ENCODE data around the gene CYB561D1. TPM values are rescaled to one million over a fixed set of nuclear protein-coding genes. Genes with fewer than 3 reads are reported as not detected.

Gene CYB561D1
- total RNA-seq, 1 experiment from 2014 or later: 8.0 TPM

GRCh38 chr1:109479901-109480300, 14.0 kb upstream of the CYB561D1 start:
- no peak for DNase-seq (ENCODE audit: low read depth)

GRCh38 chr1:109481646-109482045, 12.2 kb upstream of the CYB561D1 start:
- no peak for DNase-seq (ENCODE audit: low read depth)

- no peak for DNase-seq (ENCODE audit: low read depth)
Observed at GRCh38 chr1:109482242-109482641, 11.7 kb upstream of the CYB561D1 start.

GRCh38 chr1:109482791-109483671, 10.9 kb upstream of the CYB561D1 start:
- no peak for DNase-seq (ENCODE audit: low read depth)

GRCh38 chr1:109483672-109484518, 10.0 kb upstream of the CYB561D1 start, which contains the start of gene ATXN7L2:
ATXN7L2 (plus strand) TSS chr1:109483905; CDS start chr1:109483954, 49 bp downstream.
- DNase-seq (ENCODE audit: low read depth): peak; percentile 84

- no peak for DNase-seq (ENCODE audit: low read depth)
Observed at GRCh38 chr1:109484519-109484975, 9.3 kb upstream of the CYB561D1 start.

- no peak for DNase-seq (ENCODE audit: low read depth)
Observed at GRCh38 chr1:109485001-109485400, 8.9 kb upstream of the CYB561D1 start.

GRCh38 chr1:109487261-109487660, 6.6 kb upstream of the CYB561D1 start:
- no peak for DNase-seq (ENCODE audit: low read depth)

GRCh38 chr1:109488201-109488600, 5.7 kb upstream of the CYB561D1 start:
- DNase-seq (ENCODE audit: low read depth): no peak

GRCh38 chr1:109488696-109489095, 5.2 kb upstream of the CYB561D1 start:
- no peak for DNase-seq (ENCODE audit: low read depth)

- peak; percentile 65 for DNase-seq (ENCODE audit: low read depth)
Observed at GRCh38 chr1:109490029-109490933, 3.6 kb upstream of the CYB561D1 start.

- no peak for DNase-seq (ENCODE audit: low read depth)
Observed at GRCh38 chr1:109490934-109491302, 3.0 kb upstream of the CYB561D1 start.

GRCh38 chr1:109491372-109491771, 2.5 kb upstream of the CYB561D1 start:
- no peak for DNase-seq (ENCODE audit: low read depth)

- no peak for DNase-seq (ENCODE audit: low read depth)
Observed at GRCh38 chr1:109492779-109493178, 1.1 kb upstream of the CYB561D1 start.

GRCh38 chr1:109493227-109493626, 667 bp upstream of the CYB561D1 start:
- DNase-seq (ENCODE audit: low read depth): no peak

GRCh38 chr1:109495738-109496137, 1.8 kb downstream of the CYB561D1 start:
- DNase-seq (ENCODE audit: low read depth): no peak

GRCh38 chr1:109497449-109498160, 3.7 kb downstream of the CYB561D1 start:
- DNase-seq (ENCODE audit: low read depth): no peak

GRCh38 chr1:109498161-109498801, 4.4 kb downstream of the CYB561D1 start:
- peak; percentile 33 for DNase-seq (ENCODE audit: low read depth)

GRCh38 chr1:109499081-109499480, 5.2 kb downstream of the CYB561D1 start:
- DNase-seq (ENCODE audit: low read depth): no peak

All from M059J (cell line).